Kidney capillary endothelial cell (primary cell): ENCODE data around the gene FBRSL1.

Experiments
- DNase-seq: peaks from one replicate; pipeline ENCODE4 v3.0.0-alpha.2; 2018; ENCODE audit warnings: low spot score

The FBRSL1 gene

DNA sequence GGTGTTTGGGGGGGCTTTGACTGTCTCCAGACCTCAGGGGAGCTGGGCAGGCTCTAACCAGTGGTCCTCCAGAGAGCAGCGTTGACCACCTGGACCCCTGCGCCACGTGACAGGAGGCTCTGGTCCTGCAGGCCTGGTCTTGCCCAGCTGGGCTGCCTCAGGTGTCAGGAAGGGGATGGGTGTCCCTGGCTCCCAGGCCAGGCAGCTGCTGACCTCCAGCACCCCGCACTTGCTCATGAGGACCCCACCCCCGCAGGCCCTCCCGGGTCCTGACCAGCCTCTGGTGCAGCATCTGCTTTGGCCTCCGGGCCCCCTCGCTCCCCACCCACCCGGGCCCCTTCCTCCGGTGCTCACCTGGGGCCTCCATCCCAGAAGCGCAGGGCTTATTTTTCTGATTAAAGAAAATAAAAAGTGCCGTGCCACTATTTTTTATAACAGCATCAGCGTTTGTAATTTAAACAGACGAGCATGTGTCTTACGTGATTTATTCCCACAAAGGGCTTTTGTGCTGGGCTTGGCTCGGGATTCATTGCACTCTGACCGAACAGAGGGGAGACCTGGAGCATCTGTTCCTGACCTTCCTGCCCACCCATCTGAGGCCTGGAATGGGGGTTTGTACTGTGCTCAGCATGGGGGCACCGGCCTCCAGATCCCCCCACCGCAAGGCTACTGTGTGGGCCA, 21.7 kb downstream of the FBRSL1 start:
- no peak for DNase-seq

GRCh38 chr12:132512197-132513069, 22.5 kb downstream of the FBRSL1 start:
- no peak for DNase-seq

DNA sequence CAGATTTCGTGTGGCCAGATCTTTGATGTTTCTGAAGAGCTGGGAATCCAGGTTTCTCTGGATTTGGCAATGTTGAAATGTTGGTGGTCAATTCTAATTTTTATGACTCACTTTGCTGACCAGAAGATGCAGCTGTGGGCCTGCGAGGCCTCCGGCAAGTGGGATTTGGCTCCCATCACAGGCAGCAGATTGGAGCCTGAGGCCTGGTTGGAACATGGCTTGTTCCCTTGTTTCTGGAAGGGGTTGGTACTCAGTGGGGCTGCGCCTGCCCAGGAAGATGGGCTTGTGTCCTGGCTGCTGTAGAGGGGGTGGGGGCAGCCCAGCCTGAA, 23.1 kb downstream of the FBRSL1 start:
- no peak for DNase-seq

DNA sequence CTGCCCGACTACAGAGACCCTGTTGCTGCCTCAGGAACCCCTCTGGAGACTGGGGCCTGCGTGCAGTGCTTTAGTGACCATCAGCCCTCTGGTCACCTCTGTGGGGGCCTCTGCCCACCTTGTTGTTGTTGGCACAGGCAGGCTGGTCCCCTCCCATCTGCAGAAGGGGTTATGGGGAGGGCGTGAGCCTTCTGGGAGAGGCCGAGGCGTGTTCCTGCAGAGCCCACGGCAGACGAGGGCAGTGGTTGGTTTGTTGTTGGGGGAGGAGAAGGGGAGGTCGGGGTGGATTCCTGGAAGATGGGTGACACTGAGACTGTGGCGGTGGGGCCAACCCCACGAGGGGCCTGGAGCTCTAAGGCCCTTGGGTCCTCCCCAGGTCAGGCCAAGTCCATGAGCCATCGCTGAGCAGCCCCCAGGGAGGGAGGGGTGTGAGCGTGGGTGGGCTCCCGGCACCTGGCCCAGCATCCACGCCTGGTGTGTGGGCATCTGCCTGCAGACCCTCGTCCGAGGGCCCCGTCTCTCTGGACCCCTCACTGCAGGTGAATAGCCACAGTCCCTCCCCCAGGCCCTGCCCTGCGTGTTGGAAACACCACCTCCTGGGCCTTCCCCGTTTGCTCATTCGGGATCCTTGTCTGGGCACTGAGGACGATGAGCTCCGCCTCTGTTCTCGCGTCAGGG, 23.6 kb downstream of the FBRSL1 start:
- DNase-seq: no peak

GRCh38 chr12:132514216-132514820, 24.4 kb downstream of the FBRSL1 start:
- DNase-seq: no peak

GRCh38 chr12:132514838-132515237, 24.9 kb downstream of the FBRSL1 start:
- DNase-seq: no peak

DNA sequence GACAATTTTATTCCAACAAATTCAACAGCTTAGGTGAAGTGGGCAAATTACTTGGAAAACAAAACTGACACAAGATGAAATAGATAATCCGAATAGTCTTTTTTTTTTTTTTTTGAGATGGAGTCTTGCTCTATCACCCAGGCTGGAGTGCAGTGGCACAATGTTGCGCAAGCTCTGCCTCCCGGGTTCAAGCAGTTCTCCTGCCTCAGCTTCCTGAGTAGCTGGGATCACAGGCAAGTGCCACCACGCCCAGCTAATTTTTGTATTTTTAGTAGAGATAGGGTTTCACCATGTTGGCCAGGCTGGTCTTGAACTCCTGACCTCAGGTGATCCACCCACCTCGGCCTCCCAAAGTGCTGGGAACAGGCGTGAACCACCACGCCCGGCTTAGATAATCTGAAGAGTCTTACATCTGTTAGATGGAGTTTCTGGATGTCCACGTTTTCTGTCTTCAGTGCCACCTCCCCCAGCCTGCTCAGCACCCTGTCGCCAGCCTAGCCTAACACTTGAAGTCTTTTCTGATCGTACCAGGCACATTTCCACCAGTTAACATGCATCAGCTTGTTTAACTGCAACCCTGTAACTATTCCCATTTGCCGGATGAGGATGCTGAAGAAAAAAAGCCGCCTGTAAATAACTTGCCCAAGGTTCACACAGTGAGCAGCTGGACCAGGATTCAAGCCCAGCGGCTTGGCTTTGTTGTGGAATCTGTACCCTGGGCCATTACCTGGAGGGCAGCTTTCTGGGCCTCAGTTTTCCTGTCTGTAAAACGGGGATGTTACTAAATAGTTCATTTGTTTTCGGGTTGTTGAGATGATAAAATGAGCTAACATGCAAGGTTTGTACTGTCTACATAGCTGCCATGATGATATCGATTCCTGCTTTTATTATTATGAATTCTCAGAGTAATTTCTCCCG, 26.4 kb downstream of the FBRSL1 start:
- no peak for DNase-seq

- DNase-seq: no peak
Observed at GRCh38 chr12:132517013-132517739, 27.2 kb downstream of the FBRSL1 start.

GRCh38 chr12:132517740-132518100, 27.8 kb downstream of the FBRSL1 start:
- no peak for DNase-seq

GRCh38 chr12:132518354-132518992, 28.5 kb downstream of the FBRSL1 start:
- DNase-seq: no peak

- DNase-seq: no peak
Observed at GRCh38 chr12:132520421-132521199, 30.7 kb downstream of the FBRSL1 start.

- DNase-seq: no peak
Observed at GRCh38 chr12:132521200-132521580, 31.2 kb downstream of the FBRSL1 start.

DNA sequence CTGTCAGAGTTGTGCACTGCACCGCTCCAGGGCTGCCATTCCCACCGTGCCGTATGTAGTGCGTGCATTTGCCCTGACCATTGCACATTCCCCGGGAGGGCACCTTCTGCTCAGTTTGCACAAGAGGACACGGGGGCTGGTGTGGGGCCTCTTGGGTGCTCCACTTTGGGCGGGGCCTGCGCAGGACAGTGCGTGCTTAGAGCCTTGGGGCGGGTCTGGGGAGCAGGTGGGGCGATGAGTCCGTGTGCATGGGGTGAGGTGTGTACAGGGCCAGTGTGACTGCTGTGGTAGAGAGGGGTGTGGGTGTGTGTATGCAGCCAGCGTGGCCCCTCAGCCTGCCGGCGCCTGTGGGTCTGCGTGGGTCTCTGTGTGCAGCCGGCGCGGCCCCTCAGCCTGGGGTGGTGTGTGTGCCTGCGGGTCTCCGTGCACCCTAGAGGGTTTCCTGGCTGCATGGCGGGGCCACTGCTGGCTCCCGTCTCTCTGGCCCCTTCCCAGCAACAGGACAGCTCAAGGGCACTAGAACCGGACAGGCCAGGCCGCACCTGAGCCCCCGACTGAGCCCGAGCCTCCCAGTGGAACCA, 31.9 kb downstream of the FBRSL1 start:
- DNase-seq: no peak

DNA sequence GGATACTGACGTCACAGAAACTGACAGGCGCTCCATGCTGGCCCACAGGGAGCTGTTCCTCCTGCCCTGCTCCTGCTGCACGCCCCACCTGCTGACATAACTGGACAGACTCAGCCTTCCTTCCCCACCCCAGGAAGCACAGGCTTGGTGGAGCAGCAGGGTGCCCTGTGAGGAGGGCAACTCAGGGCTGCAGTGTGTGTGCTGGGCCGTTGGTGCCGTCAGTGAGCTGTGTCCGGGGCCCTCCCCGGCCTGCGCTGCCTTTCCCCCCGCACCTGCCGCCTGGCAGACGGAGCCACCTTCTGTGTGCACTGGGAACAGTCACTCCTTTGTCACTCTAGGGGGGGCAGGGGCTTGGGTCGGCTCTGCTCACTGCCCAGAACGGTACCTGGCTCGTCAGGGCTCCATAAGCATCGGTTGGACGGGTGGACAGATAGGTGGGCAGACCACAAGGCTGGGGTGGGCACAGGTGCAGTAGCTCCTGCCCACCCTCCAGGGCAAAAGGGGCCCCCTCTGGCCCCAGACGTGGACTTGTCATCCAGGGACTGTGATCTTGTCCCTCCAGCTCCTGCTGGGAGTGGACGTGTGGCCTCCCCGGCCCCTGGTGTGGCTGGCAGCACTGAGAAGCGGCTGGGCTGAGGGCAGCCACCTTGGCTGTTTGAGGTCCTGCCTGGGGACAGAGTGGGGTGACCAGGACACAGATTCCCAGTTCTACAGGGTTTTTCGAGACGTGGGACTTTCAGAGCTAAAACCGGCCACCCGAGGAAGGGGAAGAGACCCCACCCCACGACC, 32.8 kb downstream of the FBRSL1 start:
- DNase-seq: no peak

DNA sequence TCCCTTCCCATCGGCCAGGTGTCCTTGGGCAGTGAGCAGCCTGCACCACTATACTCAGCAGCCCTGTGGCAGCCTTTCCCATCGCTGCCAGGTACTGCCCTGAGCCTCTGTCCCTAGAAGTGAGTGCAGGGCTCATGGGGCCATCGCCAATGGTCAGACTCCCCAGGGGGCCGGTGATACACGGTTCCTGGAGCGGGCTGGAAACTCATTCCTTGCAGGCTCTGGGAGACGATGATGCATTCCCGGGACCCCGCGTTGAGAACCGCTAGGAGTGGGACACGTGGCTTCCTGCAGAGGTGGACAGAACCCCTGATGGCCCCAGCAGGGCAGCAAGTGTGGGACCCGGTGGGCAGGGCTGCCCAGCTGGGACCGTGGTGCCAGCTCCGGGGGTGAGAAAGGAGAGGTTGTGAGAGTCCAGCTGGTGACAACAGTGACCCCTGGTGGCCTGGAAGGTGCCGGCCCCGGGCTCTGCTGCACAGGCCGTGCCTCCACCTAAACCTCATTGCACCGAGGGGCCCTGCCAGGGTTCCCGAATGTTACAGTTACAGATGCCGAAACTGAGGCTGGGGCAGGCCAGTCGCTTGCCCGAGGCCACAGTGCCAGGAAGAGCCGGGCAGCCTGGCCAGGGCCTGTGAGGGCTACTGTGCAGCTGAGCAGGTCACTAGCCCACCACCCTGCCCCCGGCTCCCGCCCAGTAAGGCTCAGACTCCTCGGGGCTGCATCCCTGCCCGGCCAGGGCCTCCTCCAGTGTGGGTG, 33.8 kb downstream of the FBRSL1 start:
- peak; percentile 38 for DNase-seq

- no peak for DNase-seq
Observed at GRCh38 chr12:132524405-132524804, 34.5 kb downstream of the FBRSL1 start.

DNA sequence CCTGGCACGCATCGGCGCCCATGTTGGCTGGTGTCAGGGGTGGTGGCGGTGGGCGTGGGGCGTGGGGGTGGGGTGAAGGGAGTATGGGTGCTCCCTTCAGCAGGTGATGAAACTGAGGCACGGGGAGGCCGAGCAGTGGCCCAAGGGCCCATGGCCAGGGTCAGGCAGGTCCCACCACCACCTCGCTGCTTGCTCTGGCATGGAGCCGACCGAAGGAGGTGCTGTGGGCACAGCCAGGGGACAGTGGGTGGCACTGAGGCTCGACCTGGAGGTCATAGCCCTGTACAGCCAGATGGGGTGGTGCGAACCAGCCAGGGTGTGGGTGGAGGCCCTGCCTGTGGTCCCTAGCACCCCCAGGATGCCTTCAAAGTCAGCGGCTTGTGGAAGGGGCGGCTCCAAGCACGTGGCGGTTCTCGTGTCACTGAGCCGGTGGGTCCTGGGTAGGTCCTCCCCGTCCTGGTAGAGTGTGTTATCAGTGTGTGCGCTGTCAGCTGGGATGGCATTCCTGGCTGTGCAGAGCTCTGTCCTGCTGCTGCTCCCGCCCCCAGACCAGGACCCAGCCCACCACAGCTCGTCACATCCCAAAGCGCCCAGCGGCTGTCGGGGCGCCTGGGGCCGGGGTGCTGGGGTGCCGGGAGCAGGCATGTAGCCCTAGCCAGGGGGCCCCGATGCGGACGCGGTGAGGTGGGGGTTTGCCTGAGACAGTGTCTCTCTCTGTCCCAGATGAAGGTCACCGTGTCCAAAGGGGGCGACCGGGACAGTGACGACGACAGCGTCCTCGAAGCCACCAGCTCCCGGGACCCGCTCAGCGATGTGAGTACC, 35.3 kb downstream of the FBRSL1 start:
- no peak for DNase-seq
